Vein endothelial cell (primary cell): ENCODE measurements around the gene ZNF385A. TPM values are rescaled to one million over a fixed set of nuclear protein-coding genes. Genes with fewer than 3 reads are reported as not detected.

Experiments used
- small RNA-seq: library from RNA; depleted of rRNA; stranded (forward); fragments of <200 nt; gene quantifications from one replicate; pipeline ENCODE3, GENCODE V24; 2012
- total RNA-seq: library from RNA; depleted of rRNA; stranded (reverse); fragments of >200 nt; gene quantifications from 2 replicates; pipeline ENCODE4 v1.2.3, GENCODE V29; 2012

The ZNF385A gene
- total RNA-seq = 0.67 and 1.3 TPM in 2 replicates

GRCh38 chr12:54384591-54385041 lies at the start of gene ZNF385A:
TSS of gene ZNF385A (minus strand) at chr12:54384733. CDS start at chr12:54384514, 219 bp downstream.

DNA sequence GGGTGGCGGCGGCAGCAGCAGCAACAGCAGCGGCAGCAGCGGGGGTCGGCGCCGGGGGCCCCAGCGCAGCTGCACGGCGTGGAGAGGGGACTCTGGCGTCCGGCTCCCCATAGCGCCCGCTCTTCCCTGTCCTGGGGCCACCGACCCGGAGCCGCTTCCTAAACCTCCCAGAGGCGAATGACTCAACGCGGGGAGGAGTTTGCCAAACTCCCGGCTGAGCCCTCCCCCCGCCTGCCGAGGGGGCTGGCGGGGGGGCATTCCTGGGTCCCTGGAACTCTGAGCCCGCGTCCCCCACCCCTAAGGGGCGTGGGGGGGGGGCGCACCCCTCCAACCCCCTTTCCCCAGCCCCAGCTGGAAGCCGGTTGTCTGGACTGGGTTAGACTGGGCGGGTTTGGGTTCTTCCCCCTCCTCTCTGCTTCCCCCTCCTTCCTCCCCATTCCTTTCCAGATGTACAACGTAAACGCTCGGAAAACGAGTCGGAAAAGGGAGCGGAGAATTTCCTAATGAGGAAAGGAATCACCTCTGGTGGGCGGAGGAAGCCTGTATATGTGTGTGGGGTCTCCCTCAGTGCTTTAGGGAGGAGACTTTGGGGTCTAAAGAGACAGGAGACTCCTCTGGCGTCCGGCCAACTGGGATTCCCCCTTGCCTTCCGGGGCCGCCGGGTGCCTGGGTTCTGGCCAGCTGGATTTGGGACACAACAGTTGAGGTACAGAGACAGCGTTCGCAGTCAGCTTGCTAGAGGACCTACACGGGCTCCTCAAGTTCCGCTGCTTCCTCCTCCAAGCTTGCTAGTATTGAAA lies 34.8 kb upstream of the ZNF385A start, which contains the start of gene ITGA5:
ITGA5 (minus strand) TSS at position 179 of the 800 bp plus-strand sequence; CDS start at position 111, 68 bp downstream.

GRCh38 chr12:54364413-54364812 lies 20.1 kb downstream of the ZNF385A start, which contains the start of gene GPR84:
TSS of gene GPR84 (minus strand) at chr12:54364486. CDS start at chr12:54363851, 635 bp downstream.

DNA sequence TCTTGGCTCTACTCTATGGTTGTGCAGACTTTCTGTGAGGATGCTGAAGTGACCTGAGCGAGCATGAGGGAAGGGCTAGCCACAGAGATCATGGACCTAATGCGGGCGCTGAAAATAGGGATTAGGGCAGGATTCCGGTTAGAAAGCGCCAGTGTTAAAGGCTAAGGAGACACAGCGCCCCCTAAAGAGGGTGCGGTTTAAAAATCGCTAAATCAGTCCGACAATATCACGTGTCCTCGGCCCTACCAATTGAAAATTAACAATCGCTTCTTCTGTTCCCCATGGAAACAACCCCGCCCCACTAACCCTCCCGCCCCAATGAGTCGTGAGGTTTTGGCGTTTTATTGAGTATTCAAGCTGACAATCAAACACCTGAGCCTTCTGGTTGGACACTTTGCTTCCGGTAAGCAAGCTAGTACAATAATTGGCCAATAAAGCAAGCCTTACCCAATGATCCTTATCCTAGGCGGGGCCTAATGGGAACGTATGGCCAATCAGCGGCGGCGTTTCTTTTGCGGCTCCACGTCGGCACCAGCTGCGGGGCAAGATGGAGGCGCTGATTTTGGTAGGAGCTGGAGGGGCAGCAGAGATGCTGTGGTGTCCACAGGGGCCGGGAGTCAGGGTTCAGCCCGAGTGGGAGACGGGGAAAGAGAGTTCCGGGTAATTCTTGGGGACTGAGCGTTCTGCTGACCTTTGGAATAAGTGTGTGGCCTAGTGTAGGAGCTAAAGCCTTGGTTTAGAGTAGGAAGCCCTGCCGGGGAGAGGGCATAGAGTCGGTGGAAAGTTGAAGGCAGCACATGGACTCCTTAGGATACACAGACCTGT lies 59.7 kb downstream of the ZNF385A start, which contains the start of gene COPZ1:
COPZ1 (plus strand) TSS at position 515 of the 825 bp plus-strand sequence; CDS start at position 548, 33 bp downstream.

Small RNA genes within 50 kb of the gene (small RNA-seq; reads per million reads assigned to genes)
- gene MIR148B (341 reads per million, percentile 99 among the genes with 10 or more reads in this experiment), gene RN7SL744P (not detected)

Other genes starting within 250 kb of the ZNF385A start
- 12.8 and 24.2 TPM in 2 replicates for gene SMUG1, start 195.7 kb downstream of the ZNF385A start, total RNA-seq
- gene CBX5, start 104.6 kb downstream of the ZNF385A start, total RNA-seq = 47.4 and 57.5 TPM in 2 replicates
- gene HNRNPA1, start 104.0 kb downstream of the ZNF385A start, total RNA-seq = 415 and 513 TPM in 2 replicates
- gene NFE2, start 83.7 kb downstream of the ZNF385A start, total RNA-seq = not detected in 2 replicates
- gene COPZ1, start 59.6 kb downstream of the ZNF385A start, total RNA-seq = 128 and 130 TPM in 2 replicates
- 0.38 TPM in 1 of 2 replicates, not detected in the other for gene GPR84, start 20.2 kb downstream of the ZNF385A start, total RNA-seq
- gene ITGA5, start 34.5 kb upstream of the ZNF385A start, total RNA-seq = 1,184 and 1,463 TPM in 2 replicates
- 2.4 TPM in 1 of 2 replicates, not detected in the other for gene GTSF1, start 88.9 kb upstream of the ZNF385A start, total RNA-seq
- gene NCKAP1L, start 113.0 kb upstream of the ZNF385A start, total RNA-seq = 0.10 and 0.33 TPM in 2 replicates
- gene PDE1B, start 164.9 kb upstream of the ZNF385A start, total RNA-seq = not detected in 2 replicates
- not detected in 2 replicates for gene PPP1R1A, start 203.9 kb upstream of the ZNF385A start, total RNA-seq